Left ventricle myocardium superior (tissue), 1 donor: ENCODE results near the gene ADAM8. TPM values are rescaled to one million over a fixed set of nuclear protein-coding genes. Genes with fewer than 3 reads are reported as not detected.
"Not testable (repeated sequence)": the region's sequence is repeated elsewhere in the genome, so short reads cannot be mapped to it uniquely, and the experiment has no call there.

Experiments
- ATAC-seq: fragments of 200-7000 bp; cut with Tn5 transposase; one replicate; pipeline ENCODE4 v1.9.1; 2020; ENCODE audit warnings: mild to moderate bottlenecking, moderate library complexity
- DNase-seq: peaks from one replicate; pipeline ENCODE4 v3.0.0-alpha.2; 2020
- intact Hi-C: fragments of 100-400 bp; cut with micrococcal nuclease; formaldehyde crosslinking; loops from one replicate; pipeline ENCODE4 v1.11.0; 2022
- microRNA-seq: library from miRNA; unstranded; fragments of <30 nt; microRNA quantifications from one replicate; pipeline ENCODE4 v1.2.0, GENCODE V29; 2020; ENCODE audit warnings: borderline number of aligned reads
- total RNA-seq: library from RNA; stranded (reverse); fragmentation: NEBNext Ultra II Directional; extraction: Animal tissue kit (Norgen Biotek cat#: 25700); gene quantifications from one replicate; pipeline ENCODE4 v1.2.1, GENCODE V29; 2021
- donor health status: DM: no; HTN: yes; CAD: no; lungs with severe emphysema.

Gene ADAM8
- total RNA-seq, 1 donor from 2014 or later, result 2.4 TPM

- intact Hi-C loops, result no loop called here
- no peak for ATAC-seq
Measured at GRCh38 chr10:133224756-133225372, 51.8 kb downstream of the ADAM8 start.

GRCh38 chr10:133224076-133224475 is 52.6 kb downstream of the ADAM8 start:
- no peak for DNase-seq

More at GRCh38 chr10:133224756-133225372, 51.8 kb downstream of the ADAM8 start:
- DNase-seq, result no peak

GRCh38 chr10:133221756-133222155 is 54.9 kb downstream of the ADAM8 start:
- intact Hi-C loops, ATAC-seq, DNase-seq: not testable (repeated sequence)

More at GRCh38 chr10:133224076-133224475, 52.6 kb downstream of the ADAM8 start:
- no peak for ATAC-seq
- intact Hi-C loops, result no loop called here

GRCh38 chr10:133221331-133221730 is 55.3 kb downstream of the ADAM8 start:
- no peak for DNase-seq
- ATAC-seq, result no peak
- intact Hi-C loops, result no loop called here

GRCh38 chr10:133219782-133220181 is 56.9 kb downstream of the ADAM8 start:
- DNase-seq, result no peak
- intact Hi-C loops, result no loop called here
- ATAC-seq, result no peak

GRCh38 chr10:133218891-133219290 is 57.8 kb downstream of the ADAM8 start:
- intact Hi-C loops, result no loop called here
- ATAC-seq, result no peak
- no peak for DNase-seq

- DNase-seq (no peak), ATAC-seq (no peak)
- intact Hi-C loops, result no loop called here
Measured at GRCh38 chr10:133217800-133218589, 58.7 kb downstream of the ADAM8 start.

- intact Hi-C loops, result no loop called here
- ATAC-seq (no peak), DNase-seq (no peak)
Measured at GRCh38 chr10:133216776-133217175, 59.9 kb downstream of the ADAM8 start.

GRCh38 chr10:133215586-133215985 is 61.1 kb downstream of the ADAM8 start:
- DNase-seq (no peak), ATAC-seq (no peak)

GRCh38 chr10:133214468-133215410 is 61.9 kb downstream of the ADAM8 start:
- intact Hi-C loops, result no loop called here
- ATAC-seq (no peak), DNase-seq (no peak)

More at GRCh38 chr10:133215586-133215985, 61.1 kb downstream of the ADAM8 start:
- intact Hi-C loops, result no loop called here

GRCh38 chr10:133213641-133214467 is 62.8 kb downstream of the ADAM8 start:
- intact Hi-C loops, result no loop called here
- no peak for ATAC-seq
- no peak for DNase-seq

- DNase-seq (no peak), ATAC-seq (no peak)
- intact Hi-C loops, result no loop called here
Measured at GRCh38 chr10:133212853-133213494, 63.7 kb downstream of the ADAM8 start.

Small RNA genes lying within 50 kb of the gene (microRNA-seq; reads per million reads assigned to microRNA genes)
- 3.9 reads per million for gene MIR202

Other genes starting within 250 kb of the ADAM8 start
- not detected for gene ADGRA1, start 188.9 kb downstream of the ADAM8 start, total RNA-seq
- 0.20 TPM for gene KNDC1, start 116.6 kb downstream of the ADAM8 start, total RNA-seq
- gene UTF1, start 46.7 kb downstream of the ADAM8 start, total RNA-seq, result not detected
- 0.99 TPM for gene VENTX, start 39.0 kb downstream of the ADAM8 start, total RNA-seq
- gene TUBGCP2, start 32.0 kb upstream of the ADAM8 start, total RNA-seq, result 42.6 TPM
- gene ZNF511, start 32.0 kb upstream of the ADAM8 start, total RNA-seq, result 45.1 TPM
- gene CALY, start 60.0 kb upstream of the ADAM8 start, total RNA-seq, result not detected
- not detected for gene PRAP1, start 70.5 kb upstream of the ADAM8 start, total RNA-seq
- gene FUOM, start 81.2 kb upstream of the ADAM8 start, total RNA-seq, result 9.3 TPM
- 226 TPM for gene ECHS1, start 96.5 kb upstream of the ADAM8 start, total RNA-seq
- 2.8 TPM for gene PAOX, start 102.4 kb upstream of the ADAM8 start, total RNA-seq
- 20.9 TPM for gene MTG1, start 117.3 kb upstream of the ADAM8 start, total RNA-seq
- gene SPRN, start 147.8 kb upstream of the ADAM8 start, total RNA-seq, result not detected
- 0.45 TPM for gene SCART1, start 177.1 kb upstream of the ADAM8 start, total RNA-seq